ENCODE measurements around the gene SLC35F2. TPM values are rescaled to one million over a fixed set of nuclear protein-coding genes. Genes with fewer than 3 reads are reported as not detected.
"Not testable (repeated sequence)": the region's sequence is repeated elsewhere in the genome, so short reads cannot be mapped to it uniquely, and the experiment has no call there.

Gene SLC35F2, protein sequence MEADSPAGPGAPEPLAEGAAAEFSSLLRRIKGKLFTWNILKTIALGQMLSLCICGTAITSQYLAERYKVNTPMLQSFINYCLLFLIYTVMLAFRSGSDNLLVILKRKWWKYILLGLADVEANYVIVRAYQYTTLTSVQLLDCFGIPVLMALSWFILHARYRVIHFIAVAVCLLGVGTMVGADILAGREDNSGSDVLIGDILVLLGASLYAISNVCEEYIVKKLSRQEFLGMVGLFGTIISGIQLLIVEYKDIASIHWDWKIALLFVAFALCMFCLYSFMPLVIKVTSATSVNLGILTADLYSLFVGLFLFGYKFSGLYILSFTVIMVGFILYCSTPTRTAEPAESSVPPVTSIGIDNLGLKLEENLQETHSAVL
- 10 to 100 TPM; 26.3 to 31.9 TPM for total RNA-seq

DNA sequence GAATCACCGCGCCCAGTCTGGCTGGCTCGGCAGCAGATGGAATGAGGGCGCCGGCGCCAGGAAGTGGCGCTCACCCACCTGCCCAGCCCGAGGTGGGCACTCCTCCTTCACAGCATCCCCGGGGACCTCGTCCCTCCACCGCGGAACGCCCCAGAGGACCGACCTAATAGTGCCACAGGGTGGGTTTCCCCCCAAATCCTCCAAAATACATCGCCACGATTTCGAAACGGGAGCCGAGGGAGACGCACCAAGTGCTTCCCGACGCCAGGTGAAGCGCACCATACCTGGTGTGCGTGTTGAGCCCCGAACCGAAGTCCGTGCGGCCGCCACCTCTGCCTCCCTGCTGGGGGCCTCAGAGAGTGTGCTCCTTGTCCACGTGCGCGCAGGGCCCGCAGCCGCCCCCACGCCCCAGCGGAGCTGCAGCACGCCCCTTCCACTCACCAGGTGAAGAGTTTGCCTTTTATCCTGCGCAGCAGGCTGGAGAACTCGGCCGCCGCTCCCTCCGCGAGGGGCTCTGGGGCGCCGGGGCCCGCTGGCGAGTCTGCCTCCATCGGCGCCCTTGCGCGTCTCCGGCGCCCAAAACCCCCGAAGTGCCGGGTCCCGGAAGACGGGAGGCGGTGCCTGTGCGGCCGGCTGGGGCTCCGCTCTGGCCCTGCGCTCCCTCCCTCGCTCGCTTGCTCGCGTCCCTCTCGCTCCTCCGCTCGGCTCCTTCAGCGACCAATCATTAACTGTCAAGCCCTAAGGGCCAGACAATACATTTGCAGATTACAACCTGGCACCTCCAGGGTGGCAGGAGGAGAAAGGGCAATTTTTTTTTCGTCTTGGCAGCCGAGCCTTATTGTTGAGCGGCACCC lies at the start of gene SLC35F2:
Gene SLC35F2 (minus strand): TSS at position 571 of the 854 bp plus-strand sequence. CDS start 20 bp downstream, at position 551.
- Histone ChIP-seq H3K27me3 (no peaks in the 10 kb centered on the region), H3K27ac (peak within 1 kb of the TSS; percentile 89), H3K4me3 (peak within 1 kb of the TSS; percentile 87), H3K9ac (ENCODE audit: low read depth in 2 of 2, low read length in 2 of 2) (peak within 1 kb of the TSS; percentile 88 to 95), H3K36me3 (no peaks in the 10 kb centered on the region), H3K9me3 (no peaks in the 10 kb centered on the region), H3K4me1 (no peaks in the 10 kb centered on the region)
- TF ChIP-seq, protein P1, sequence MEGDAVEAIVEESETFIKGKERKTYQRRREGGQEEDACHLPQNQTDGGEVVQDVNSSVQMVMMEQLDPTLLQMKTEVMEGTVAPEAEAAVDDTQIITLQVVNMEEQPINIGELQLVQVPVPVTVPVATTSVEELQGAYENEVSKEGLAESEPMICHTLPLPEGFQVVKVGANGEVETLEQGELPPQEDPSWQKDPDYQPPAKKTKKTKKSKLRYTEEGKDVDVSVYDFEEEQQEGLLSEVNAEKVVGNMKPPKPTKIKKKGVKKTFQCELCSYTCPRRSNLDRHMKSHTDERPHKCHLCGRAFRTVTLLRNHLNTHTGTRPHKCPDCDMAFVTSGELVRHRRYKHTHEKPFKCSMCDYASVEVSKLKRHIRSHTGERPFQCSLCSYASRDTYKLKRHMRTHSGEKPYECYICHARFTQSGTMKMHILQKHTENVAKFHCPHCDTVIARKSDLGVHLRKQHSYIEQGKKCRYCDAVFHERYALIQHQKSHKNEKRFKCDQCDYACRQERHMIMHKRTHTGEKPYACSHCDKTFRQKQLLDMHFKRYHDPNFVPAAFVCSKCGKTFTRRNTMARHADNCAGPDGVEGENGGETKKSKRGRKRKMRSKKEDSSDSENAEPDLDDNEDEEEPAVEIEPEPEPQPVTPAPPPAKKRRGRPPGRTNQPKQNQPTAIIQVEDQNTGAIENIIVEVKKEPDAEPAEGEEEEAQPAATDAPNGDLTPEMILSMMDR (IDR thresholded peaks at IDR 0.05): no peak
- DNase-seq: peak; percentile 84
- intact Hi-C loops (cut with DNase I): loop anchor here (10.0 kb wide), 1 partner anchor 54 kb away; no protein-coding TSS in a partner anchor

DNA sequence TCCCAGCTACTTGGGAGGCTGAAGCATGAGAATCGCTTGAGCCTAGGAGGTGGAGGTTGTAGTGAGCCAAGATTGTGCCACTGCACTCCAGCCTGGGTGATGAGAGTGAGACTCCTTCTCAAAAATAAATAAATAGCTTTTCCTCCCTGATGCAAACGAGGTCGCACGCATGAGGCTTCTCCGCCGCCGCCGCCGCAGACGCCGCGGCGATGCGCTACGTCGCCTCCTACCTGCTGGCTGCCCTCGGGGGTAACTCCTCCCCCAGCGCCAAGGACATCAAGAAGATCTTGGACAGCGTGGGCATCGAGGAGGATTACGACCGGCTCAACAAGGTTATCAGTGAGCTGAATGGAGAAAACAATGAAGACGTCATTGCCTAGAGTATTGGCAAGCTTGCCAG lies 49.6 kb upstream of the SLC35F2 start:
- no peak for DNase-seq
- TF ChIP-seq, protein P1 (IDR thresholded peaks at IDR 0.05): no peak
- H3K4me3 ChIP-seq: no peak overlapping the region
- intact Hi-C loops (cut with DNase I): no loop called here
- no peak overlapping the region for H3K9ac ChIP-seq (ENCODE audit: low read depth in 2 of 2, low read length in 2 of 2)
- H3K9me3 ChIP-seq: no peaks in the 10 kb centered on the region
- no peaks in the 10 kb centered on the region for H3K4me1 ChIP-seq
- no peaks in the 10 kb centered on the region for H3K27me3 ChIP-seq
- H3K36me3 ChIP-seq: no peaks in the 10 kb centered on the region
- H3K27ac ChIP-seq: no peak overlapping the region

DNA sequence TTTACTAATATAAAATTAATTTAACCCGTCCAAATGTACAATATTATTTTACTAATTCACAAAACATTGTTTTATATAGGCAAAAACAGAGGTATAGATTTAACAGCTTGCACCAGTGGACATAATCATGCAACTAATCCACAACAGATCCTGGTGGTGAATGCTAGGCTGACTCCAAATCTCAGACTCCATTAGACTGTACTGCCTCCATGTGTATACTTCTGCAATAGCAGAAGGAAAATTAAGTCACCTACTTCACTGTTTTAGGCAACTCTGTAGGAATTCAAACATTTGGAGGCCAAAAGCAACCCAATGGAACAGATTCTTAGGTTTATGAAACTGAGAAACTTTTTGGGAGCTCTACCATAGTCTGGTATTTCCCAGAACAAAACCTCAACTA lies 39.7 kb upstream of the SLC35F2 start:
- Histone ChIP-seq H3K27me3 (no peaks in the 10 kb centered on the region), H3K4me1 (no peaks in the 10 kb centered on the region), H3K9me3 (no peaks in the 10 kb centered on the region), H3K9ac (ENCODE audit: low read depth in 2 of 2, low read length in 2 of 2) (no peak overlapping the region), H3K27ac (no peak overlapping the region), H3K4me3 (no peak overlapping the region), H3K36me3 (no peaks in the 10 kb centered on the region)
- intact Hi-C loops (cut with DNase I): loop anchor here (5.0 kb wide), 1 partner anchor 156 kb away; no protein-coding TSS in a partner anchor
- TF ChIP-seq, protein P1 (IDR thresholded peaks at IDR 0.05): peak; percentile 48
- no peak for DNase-seq

DNA sequence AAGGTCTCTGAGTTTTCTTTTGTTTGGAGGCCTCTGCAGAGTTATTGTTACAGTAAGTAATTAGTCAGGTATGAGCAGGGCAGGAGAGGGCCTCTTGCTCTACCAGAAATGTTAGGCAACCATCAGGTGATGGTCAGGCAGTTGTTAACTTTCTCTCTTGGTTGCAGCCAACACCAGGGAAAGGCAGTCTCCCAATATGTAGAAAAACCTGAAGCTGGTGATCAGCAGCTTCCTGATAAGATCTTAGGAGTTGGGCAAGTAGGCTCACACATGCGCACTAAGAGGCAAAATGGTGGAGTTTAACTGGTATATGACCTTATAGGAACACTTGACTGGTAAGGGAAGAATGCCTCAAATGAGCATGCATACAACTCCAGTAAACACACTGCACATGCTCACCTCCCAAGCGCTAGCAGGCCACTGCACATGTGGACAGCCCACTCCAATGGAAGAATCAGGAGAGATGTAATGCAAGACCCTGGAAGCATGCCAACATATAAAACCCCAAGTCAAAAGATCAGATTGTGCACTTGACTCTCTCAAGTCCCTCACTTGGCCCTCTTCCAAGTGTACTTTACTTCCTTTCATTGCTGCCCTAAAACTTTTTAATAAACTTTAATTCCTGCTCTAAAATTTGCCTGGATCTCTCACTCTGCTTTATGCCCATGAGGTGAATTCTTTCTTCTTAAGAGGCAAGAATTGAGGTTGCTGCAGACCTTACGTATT lies 23.7 kb upstream of the SLC35F2 start:
- TF ChIP-seq, protein P1 (IDR thresholded peaks at IDR 0.05): no peak
- DNase-seq: no peak
- Histone ChIP-seq H3K9me3 (no peaks in the 10 kb centered on the region), H3K27me3 (no peaks in the 10 kb centered on the region), H3K36me3 (no peaks in the 10 kb centered on the region), H3K4me3 (no peak overlapping the region), H3K4me1 (no peaks in the 10 kb centered on the region), H3K27ac (no peak overlapping the region), H3K9ac (ENCODE audit: low read depth in 2 of 2, low read length in 2 of 2) (no peak overlapping the region)
- intact Hi-C loops (cut with DNase I): no loop called here

DNA sequence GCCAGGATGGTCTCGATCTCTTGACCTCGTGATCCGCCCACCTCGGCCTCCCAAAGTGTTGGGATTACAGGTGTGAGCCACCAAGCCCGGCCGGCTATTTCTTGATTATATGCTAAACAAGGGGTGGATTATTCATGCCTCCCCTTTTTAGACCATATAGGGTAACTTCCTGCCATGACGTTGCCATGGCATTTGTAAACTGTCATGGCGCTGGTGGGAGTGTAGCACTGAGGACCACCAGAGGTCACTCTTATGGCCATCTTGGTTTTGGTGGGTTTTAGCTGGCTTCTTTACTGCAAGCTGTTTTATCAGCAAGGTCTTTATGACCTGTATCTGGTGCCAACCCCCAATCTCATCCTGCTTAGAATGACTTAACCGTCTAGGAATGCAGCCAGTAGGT lies 22.9 kb upstream of the SLC35F2 start:
- intact Hi-C loops (cut with DNase I); H3K27me3 ChIP-seq; H3K36me3 ChIP-seq; H3K9ac ChIP-seq (ENCODE audit: low read depth in 2 of 2, low read length in 2 of 2); DNase-seq; H3K4me1 ChIP-seq; H3K9me3 ChIP-seq; H3K4me3 ChIP-seq; H3K27ac ChIP-seq: not testable (repeated sequence)

All from colonic mucosa (tissue), 4 donors.